Mononuclear cell (primary cell): ENCODE results near the gene TTC16. TPM values are rescaled to one million over a fixed set of nuclear protein-coding genes. Genes with fewer than 3 reads are reported as not detected.

Source experiments
- total RNA-seq: library from RNA; depleted of rRNA; stranded (reverse); fragments of >200 nt; gene quantifications from one replicate; pipeline ENCODE4 v1.2.3, GENCODE V29; 2012

Gene TTC16
- total RNA-seq, 1 donor, result 1.9 TPM

Other genes starting within 250 kb of the TTC16 start
- gene STXBP1, start 103.8 kb upstream of the TTC16 start, total RNA-seq, result 2.0 TPM
- gene CFAP157, start 9.1 kb upstream of the TTC16 start, total RNA-seq, result not detected
- 1.7 TPM for gene PTRH1, start 416 bp upstream of the TTC16 start, total RNA-seq
- 13.4 TPM for gene TOR2A, start 19.2 kb downstream of the TTC16 start, total RNA-seq
- 12.6 TPM for gene SH2D3C, start 62.6 kb downstream of the TTC16 start, total RNA-seq
- gene CDK9, start 70.0 kb downstream of the TTC16 start, total RNA-seq, result 77.8 TPM
- 44.4 TPM for gene FPGS, start 86.8 kb downstream of the TTC16 start, total RNA-seq
- gene ENG, start 138.6 kb downstream of the TTC16 start, total RNA-seq, result 3.8 TPM
- gene AK1, start 161.6 kb downstream of the TTC16 start, total RNA-seq, result 3.7 TPM
- gene ST6GALNAC6, start 183.5 kb downstream of the TTC16 start, total RNA-seq, result 35.8 TPM
- 22.7 TPM for gene ST6GALNAC4, start 201.0 kb downstream of the TTC16 start, total RNA-seq
- 0.42 TPM for gene PIP5KL1, start 214.7 kb downstream of the TTC16 start, total RNA-seq
- 12.7 TPM for gene DPM2, start 221.8 kb downstream of the TTC16 start, total RNA-seq